Neutrophil (primary cell): Measurements from ENCODE around the gene ZBTB21.
"Not testable (repeated sequence)": the region's sequence is repeated elsewhere in the genome, so short reads cannot be mapped to it uniquely, and the experiment has no call there.

Experiments used
- H3K27ac ChIP-seq: fragments of 200-600 bp; sonication (generic); 2 replicates; pipeline ENCODE4 v1.5.1; 2016; ENCODE audit warnings: mild to moderate bottlenecking, moderate library complexity
- H3K27me3 ChIP-seq: fragments of 200-600 bp; sonication (generic); 2 replicates; pipeline ENCODE4 v1.6.0; 2016; ENCODE audit warnings: mild to moderate bottlenecking
- H3K36me3 ChIP-seq: fragments of 200-600 bp; sonication (generic); 2 replicates; pipeline ENCODE4 v1.5.1; 2017
- H3K4me1 ChIP-seq, 2 experiments: fragments of 200-600 bp in 1 of 2; sonication (generic) in 1 of 2; 1 replicate in 1 of 2; 2 replicates in 1 of 2; pipeline versions ENCODE4 v1.5.1 to v1.6.1; 2013 to 2016; ENCODE audit warnings: low read depth in 1 of 2, low read length in 1 of 2, mild to moderate bottlenecking in 1 of 2, moderate library complexity in 1 of 2; ENCODE audit not compliant: control insufficient read depth in 1 of 2, insufficient read depth in 1 of 2
- H3K4me3 ChIP-seq, 2 experiments: fragments of 200-600 bp in 1 of 2; sonication (generic) in 1 of 2; 1 replicate in 1 of 2; 2 replicates in 1 of 2; pipeline ENCODE4 v1.5.1; 2013 to 2016; ENCODE audit warnings: low read depth in 1 of 2, low read length in 1 of 2, mild to moderate bottlenecking in 1 of 2, moderate library complexity in 1 of 2
- H3K9me3 ChIP-seq: fragments of 200-600 bp; sonication (generic); 2 replicates; pipeline ENCODE4 v1.5.1; 2016
- CTCF ChIP-seq: fragments of 200-600 bp; sonication (generic); IDR thresholded peaks from 2 replicates; pipeline ENCODE4 v1.5.1; 2016; ENCODE audit warnings: antibody characterized with exemption

The ZBTB21 gene

GRCh38 chr21:41952568-41953248 lies 57.5 kb downstream of the ZBTB21 start:
- Histone ChIP-seq H3K36me3 (no peaks in the 10 kb centered on the region), H3K27me3 (peaks cover 62% of the 10 kb centered on the region), H3K4me1 (peaks cover 9 to 11% of the 10 kb centered on the region in 2 experiments), H3K27ac (no peak overlapping the region), H3K4me3 (no peak overlapping the region), H3K9me3 (no peaks in the 10 kb centered on the region)
- no peak for TF ChIP-seq CTCF

- TF ChIP-seq CTCF: no peak
- Histone ChIP-seq H3K4me1 (peaks cover 9 to 11% of the 10 kb centered on the region in 2 experiments), H3K36me3 (no peaks in the 10 kb centered on the region), H3K27me3 (peaks cover 56% of the 10 kb centered on the region), H3K4me3 (no peak overlapping the region), H3K27ac (no peak overlapping the region), H3K9me3 (no peaks in the 10 kb centered on the region)
Observed at GRCh38 chr21:41951876-41952567, 58.1 kb downstream of the ZBTB21 start.

GRCh38 chr21:41950941-41951351 lies 59.2 kb downstream of the ZBTB21 start:
- no peak overlapping the region for H3K27ac ChIP-seq
- TF ChIP-seq CTCF: no peak
- peaks cover 9 to 11% of the 10 kb centered on the region in 2 experiments for H3K4me1 ChIP-seq
- H3K36me3 ChIP-seq: no peaks in the 10 kb centered on the region
- peaks cover 51% of the 10 kb centered on the region for H3K27me3 ChIP-seq
- no peaks in the 10 kb centered on the region for H3K9me3 ChIP-seq
- no peak overlapping the region for H3K4me3 ChIP-seq

GRCh38 chr21:41949631-41950030 lies 60.5 kb downstream of the ZBTB21 start:
- H3K27ac ChIP-seq, H3K36me3 ChIP-seq, H3K4me3 ChIP-seq, H3K9me3 ChIP-seq: not testable (repeated sequence)
- Histone ChIP-seq H3K27me3 (peaks cover 40% of the 10 kb centered on the region), H3K4me1 (peaks cover 9 to 11% of the 10 kb centered on the region in 2 experiments)

- H3K9me3 ChIP-seq: no peaks in the 10 kb centered on the region
- H3K4me3 ChIP-seq: no peak overlapping the region
- H3K27ac ChIP-seq: no peak overlapping the region
- peaks cover 8 to 9% of the 10 kb centered on the region in 2 experiments for H3K4me1 ChIP-seq
- H3K27me3 ChIP-seq: peaks cover 32% of the 10 kb centered on the region
- H3K36me3 ChIP-seq: no peaks in the 10 kb centered on the region
- no peak for TF ChIP-seq CTCF
Observed at GRCh38 chr21:41948901-41949300, 61.3 kb downstream of the ZBTB21 start.
